GM23338 (cell line): Measurements from ENCODE around the gene TMEM38A.

Source experiments
- CREB1 ChIP-seq: fragments of 250-450 bp; sonication (Bioruptor Pico); IDR thresholded peaks from 2 replicates; pipeline ENCODE4 v1.5.0; 2020; ENCODE audit warnings: low read depth, mild to moderate bottlenecking, moderate library complexity
- EZH2 ChIP-seq: fragments of 200-600 bp; sonication (generic); IDR thresholded peaks from one replicate; pipeline ENCODE4 v1.8.0; 2017; ENCODE audit warnings: antibody characterized with exemption, mild to moderate bottlenecking, low read depth; ENCODE audit not compliant: unreplicated experiment
- EZH2phosphoT487 ChIP-seq: fragments of 200-600 bp; sonication (generic); IDR thresholded peaks from one replicate; pipeline ENCODE4 v1.8.1; 2018; ENCODE audit warnings: antibody characterized with exemption; ENCODE audit not compliant: unreplicated experiment
- JUNB ChIP-seq: IDR thresholded peaks from one replicate; pipeline ENCODE4 v1.6.1; 2016; ENCODE audit warnings: antibody characterized with exemption; ENCODE audit not compliant: unreplicated experiment
- POLR2AphosphoS5 ChIP-seq: IDR thresholded peaks from 2 replicates; pipeline ENCODE4 v1.6.1; 2016; ENCODE audit warnings: antibody characterized with exemption, low read depth
- TF ChIP-seq, protein P1 (sequence below), 2 experiments: fragments of 200-600 bp in 1 of 2; sonication (generic) in 1 of 2; conservative IDR thresholded peaks; 2 replicates each; pipeline versions ENCODE4 v1.5.1 to v1.6.1; 2016 to 2017; ENCODE audit warnings: antibody characterized with exemption in 2 of 2, low read depth in 2 of 2, mild to moderate bottlenecking in 2 of 2, moderate library complexity in 1 of 2
- TF ChIP-seq, protein P2 (sequence below): IDR thresholded peaks from one replicate; pipeline ENCODE4 v1.6.1; 2018; ENCODE audit warnings: antibody characterized with exemption; ENCODE audit not compliant: unreplicated experiment

DNA sequence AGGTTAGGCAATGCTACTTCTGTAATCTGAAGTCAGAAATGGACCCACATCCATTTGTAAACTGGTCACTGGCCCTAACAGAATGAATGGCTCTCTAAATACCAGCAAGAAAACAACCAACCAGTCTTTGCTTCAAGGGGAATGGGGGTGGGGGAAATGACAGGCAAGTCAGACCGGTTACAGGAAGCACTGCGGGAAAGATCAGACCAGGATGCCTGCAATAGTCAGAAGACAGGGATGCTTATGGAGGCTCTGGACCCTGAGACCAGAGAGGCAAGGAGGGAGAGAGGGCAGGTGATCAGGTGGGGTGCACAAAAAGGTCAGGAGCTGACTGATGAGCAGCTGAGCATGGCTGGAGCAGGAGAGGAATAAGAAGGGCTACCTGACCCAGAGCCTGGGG is 46.0 kb upstream of the TMEM38A start:
- TF ChIP-seq, protein P1, sequence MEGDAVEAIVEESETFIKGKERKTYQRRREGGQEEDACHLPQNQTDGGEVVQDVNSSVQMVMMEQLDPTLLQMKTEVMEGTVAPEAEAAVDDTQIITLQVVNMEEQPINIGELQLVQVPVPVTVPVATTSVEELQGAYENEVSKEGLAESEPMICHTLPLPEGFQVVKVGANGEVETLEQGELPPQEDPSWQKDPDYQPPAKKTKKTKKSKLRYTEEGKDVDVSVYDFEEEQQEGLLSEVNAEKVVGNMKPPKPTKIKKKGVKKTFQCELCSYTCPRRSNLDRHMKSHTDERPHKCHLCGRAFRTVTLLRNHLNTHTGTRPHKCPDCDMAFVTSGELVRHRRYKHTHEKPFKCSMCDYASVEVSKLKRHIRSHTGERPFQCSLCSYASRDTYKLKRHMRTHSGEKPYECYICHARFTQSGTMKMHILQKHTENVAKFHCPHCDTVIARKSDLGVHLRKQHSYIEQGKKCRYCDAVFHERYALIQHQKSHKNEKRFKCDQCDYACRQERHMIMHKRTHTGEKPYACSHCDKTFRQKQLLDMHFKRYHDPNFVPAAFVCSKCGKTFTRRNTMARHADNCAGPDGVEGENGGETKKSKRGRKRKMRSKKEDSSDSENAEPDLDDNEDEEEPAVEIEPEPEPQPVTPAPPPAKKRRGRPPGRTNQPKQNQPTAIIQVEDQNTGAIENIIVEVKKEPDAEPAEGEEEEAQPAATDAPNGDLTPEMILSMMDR (conservative IDR thresholded peaks at IDR 0.05; ENCODE audit: low read depth in 2 of 2), result no peak
- TF ChIP-seq EZH2phosphoT487 (no peak), EZH2 (no peak), CREB1 (CRISPR knock-in tag) (no peak), POLR2AphosphoS5 (no peak), JUNB (no peak)
- TF ChIP-seq, protein P2, sequence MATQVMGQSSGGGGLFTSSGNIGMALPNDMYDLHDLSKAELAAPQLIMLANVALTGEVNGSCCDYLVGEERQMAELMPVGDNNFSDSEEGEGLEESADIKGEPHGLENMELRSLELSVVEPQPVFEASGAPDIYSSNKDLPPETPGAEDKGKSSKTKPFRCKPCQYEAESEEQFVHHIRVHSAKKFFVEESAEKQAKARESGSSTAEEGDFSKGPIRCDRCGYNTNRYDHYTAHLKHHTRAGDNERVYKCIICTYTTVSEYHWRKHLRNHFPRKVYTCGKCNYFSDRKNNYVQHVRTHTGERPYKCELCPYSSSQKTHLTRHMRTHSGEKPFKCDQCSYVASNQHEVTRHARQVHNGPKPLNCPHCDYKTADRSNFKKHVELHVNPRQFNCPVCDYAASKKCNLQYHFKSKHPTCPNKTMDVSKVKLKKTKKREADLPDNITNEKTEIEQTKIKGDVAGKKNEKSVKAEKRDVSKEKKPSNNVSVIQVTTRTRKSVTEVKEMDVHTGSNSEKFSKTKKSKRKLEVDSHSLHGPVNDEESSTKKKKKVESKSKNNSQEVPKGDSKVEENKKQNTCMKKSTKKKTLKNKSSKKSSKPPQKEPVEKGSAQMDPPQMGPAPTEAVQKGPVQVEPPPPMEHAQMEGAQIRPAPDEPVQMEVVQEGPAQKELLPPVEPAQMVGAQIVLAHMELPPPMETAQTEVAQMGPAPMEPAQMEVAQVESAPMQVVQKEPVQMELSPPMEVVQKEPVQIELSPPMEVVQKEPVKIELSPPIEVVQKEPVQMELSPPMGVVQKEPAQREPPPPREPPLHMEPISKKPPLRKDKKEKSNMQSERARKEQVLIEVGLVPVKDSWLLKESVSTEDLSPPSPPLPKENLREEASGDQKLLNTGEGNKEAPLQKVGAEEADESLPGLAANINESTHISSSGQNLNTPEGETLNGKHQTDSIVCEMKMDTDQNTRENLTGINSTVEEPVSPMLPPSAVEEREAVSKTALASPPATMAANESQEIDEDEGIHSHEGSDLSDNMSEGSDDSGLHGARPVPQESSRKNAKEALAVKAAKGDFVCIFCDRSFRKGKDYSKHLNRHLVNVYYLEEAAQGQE, result no peak
